ENCODE measurements around the gene LRRC70.
"Not testable (repeated sequence)": the region's sequence is repeated elsewhere in the genome, so short reads cannot be mapped to it uniquely, and the experiment has no call there.

Gene LRRC70

GRCh38 chr5:62578540-62578939 lies at the start of gene LRRC70:
Gene LRRC70 (plus strand): TSS chr5:62578819. CDS start chr5:62579439, 620 bp downstream.
- DNase-seq (ENCODE audit: low read depth), result peak; percentile 18

GRCh38 chr5:62533597-62533996 lies 45.0 kb upstream of the LRRC70 start:
- DNase-seq (ENCODE audit: low read depth), result no peak

- no peak for DNase-seq (ENCODE audit: low read depth)
These were observed 44.0 kb upstream of the LRRC70 start for GRCh38 chr5:62534461-62535236.

GRCh38 chr5:62536232-62536631 lies 42.4 kb upstream of the LRRC70 start:
- DNase-seq (ENCODE audit: low read depth), result no peak

- no peak for DNase-seq (ENCODE audit: low read depth)
These were observed 41.8 kb upstream of the LRRC70 start for GRCh38 chr5:62536783-62537182.

- no peak for DNase-seq (ENCODE audit: low read depth)
These were observed 40.3 kb upstream of the LRRC70 start for GRCh38 chr5:62538017-62538942.

GRCh38 chr5:62542720-62543119 lies 35.9 kb upstream of the LRRC70 start:
- no peak for DNase-seq (ENCODE audit: low read depth)

- no peak for DNase-seq (ENCODE audit: low read depth)
These were observed 30.5 kb upstream of the LRRC70 start for GRCh38 chr5:62547945-62548630.

GRCh38 chr5:62550103-62550502 lies 28.5 kb upstream of the LRRC70 start:
- DNase-seq (ENCODE audit: low read depth), result no peak

- DNase-seq (ENCODE audit: low read depth), result no peak
These were observed 22.7 kb upstream of the LRRC70 start for GRCh38 chr5:62555930-62556329.

GRCh38 chr5:62558941-62559340 lies 19.7 kb upstream of the LRRC70 start:
- DNase-seq (ENCODE audit: low read depth), result no peak

GRCh38 chr5:62560786-62561185 lies 17.8 kb upstream of the LRRC70 start:
- DNase-seq (ENCODE audit: low read depth), result no peak

- DNase-seq (ENCODE audit: low read depth), result no peak
These were observed 16.7 kb upstream of the LRRC70 start for GRCh38 chr5:62561896-62562295.

GRCh38 chr5:62562867-62563266 lies 15.8 kb upstream of the LRRC70 start:
- DNase-seq (ENCODE audit: low read depth), result no peak

- no peak for DNase-seq (ENCODE audit: low read depth)
These were observed 14.5 kb upstream of the LRRC70 start for GRCh38 chr5:62564101-62564500.

GRCh38 chr5:62565740-62566139 lies 12.9 kb upstream of the LRRC70 start:
- not testable (repeated sequence) for DNase-seq (ENCODE audit: low read depth)

- DNase-seq (ENCODE audit: low read depth), result no peak
These were observed 10.5 kb upstream of the LRRC70 start for GRCh38 chr5:62568143-62568542.

GRCh38 chr5:62568800-62569432 lies 9.7 kb upstream of the LRRC70 start:
- DNase-seq (ENCODE audit: low read depth), result no peak

GRCh38 chr5:62569470-62569869 lies 9.1 kb upstream of the LRRC70 start:
- no peak for DNase-seq (ENCODE audit: low read depth)

GRCh38 chr5:62572918-62573514 lies 5.6 kb upstream of the LRRC70 start:
- DNase-seq (ENCODE audit: low read depth), result no peak

GRCh38 chr5:62574599-62574998 lies 4.0 kb upstream of the LRRC70 start:
- no peak for DNase-seq (ENCODE audit: low read depth)

- no peak for DNase-seq (ENCODE audit: low read depth)
These were observed 3.6 kb upstream of the LRRC70 start for GRCh38 chr5:62575066-62575465.
